Neural crest cell (in vitro differentiated cells): Measurements from ENCODE around the gene BUD23. TPM values are rescaled to one million over a fixed set of nuclear protein-coding genes. Genes with fewer than 3 reads are reported as not detected.
A peak's percentile ranks its signal among the peaks of the same experiment; 100 is the strongest.
"Not testable (repeated sequence)": the region's sequence is repeated elsewhere in the genome, so short reads cannot be mapped to it uniquely, and the experiment has no call there.

Experiments used
- DNase-seq: peaks from one replicate; pipeline ENCODE4 v3.0.0; 2021; ENCODE audit warnings: low read depth, mixed read lengths, low spot score
- H3K27ac Mint-ChIP-seq: one replicate; pipeline ENCODE4 v1.8.0; 2021; ENCODE audit warnings: mild to moderate bottlenecking, mixed read lengths; ENCODE audit not compliant: unreplicated experiment
- H3K27me3 Mint-ChIP-seq: 2 replicates; pipeline ENCODE4 v1.8.0; 2021; ENCODE audit warnings: low read depth, mild to moderate bottlenecking, mixed read lengths
- H3K36me3 Mint-ChIP-seq: 2 replicates; pipeline ENCODE4 v1.8.0; 2021; ENCODE audit warnings: low read depth, mild to moderate bottlenecking, mixed read lengths
- H3K4me1 Mint-ChIP-seq: 2 replicates; pipeline ENCODE4 v1.8.0; 2021; ENCODE audit warnings: mixed read lengths
- H3K4me3 Mint-ChIP-seq: one replicate; pipeline ENCODE4 v1.8.0; 2021; ENCODE audit warnings: mild to moderate bottlenecking, mixed read lengths
- H3K9me3 Mint-ChIP-seq: 2 replicates; pipeline ENCODE4 v1.8.0; 2021; ENCODE audit warnings: mixed read lengths
- CTCF ChIP-seq: fragments of 200-600 bp; sonication (generic); conservative IDR thresholded peaks from 2 replicates; pipeline ENCODE4 v1.5.0; 2021; ENCODE audit warnings: antibody characterized with exemption, mild to moderate bottlenecking
- total RNA-seq: library from RNA; stranded (reverse); gene quantifications from 2 replicates; pipeline ENCODE4 v1.2.1, GENCODE V29; 2021

The BUD23 gene
- total RNA-seq, 1 donor from 2014 or later = 66.9 TPM

GRCh38 chr7:73705551-73705920, 22.1 kb downstream of the BUD23 start:
- Mint-ChIP-seq H3K27ac (no peak overlapping the region), H3K9me3 (no peaks in the 10 kb centered on the region), H3K4me1 (peaks cover 3% of the 10 kb centered on the region), H3K4me3 (no peak overlapping the region), H3K27me3 (no peaks in the 10 kb centered on the region), H3K36me3 (peaks cover 8% of the 10 kb centered on the region)
- no peak for TF ChIP-seq CTCF
- DNase-seq = no peak

GRCh38 chr7:73706126-73707044, 23.0 kb downstream of the BUD23 start:
- Mint-ChIP-seq H3K36me3 (peaks cover 8% of the 10 kb centered on the region), H3K27me3 (no peaks in the 10 kb centered on the region), H3K4me1 (peaks cover 3% of the 10 kb centered on the region), H3K9me3 (no peaks in the 10 kb centered on the region), H3K4me3 (no peak overlapping the region), H3K27ac (no peak overlapping the region)
- no peak for TF ChIP-seq CTCF
- no peak for DNase-seq

DNA sequence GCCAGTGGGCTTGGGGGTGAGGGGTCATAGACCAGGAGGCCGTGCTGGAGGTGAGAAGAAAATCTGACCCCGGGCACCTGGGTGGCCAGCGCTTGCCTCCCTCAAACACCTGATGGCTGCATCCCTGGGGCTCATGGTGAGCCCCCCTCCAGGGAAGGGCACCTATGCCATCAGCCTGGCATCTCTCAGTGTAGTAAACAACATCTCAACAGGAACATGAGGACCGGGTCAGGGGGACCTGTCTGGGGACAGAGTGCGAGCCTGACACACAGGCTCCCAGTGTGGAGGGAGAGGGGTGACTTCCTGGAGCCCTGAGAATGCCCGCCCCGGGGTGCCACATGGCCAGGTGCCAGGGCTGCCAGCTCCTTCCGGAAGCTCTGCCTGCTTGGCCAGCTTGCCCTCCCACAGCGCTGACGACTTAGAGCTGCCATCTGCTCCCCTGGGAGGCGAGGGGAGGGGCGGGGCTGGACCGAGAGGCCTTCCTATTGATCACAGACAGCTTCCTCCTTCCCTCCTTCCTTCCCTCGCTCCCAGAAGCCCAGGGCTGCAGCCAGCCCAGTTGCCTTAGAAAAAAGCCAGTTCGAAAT, 23.7 kb downstream of the BUD23 start:
- no peak for DNase-seq
- Mint-ChIP-seq H3K27me3 (no peaks in the 10 kb centered on the region), H3K4me3 (no peak overlapping the region), H3K36me3 (peaks cover 3% of the 10 kb centered on the region), H3K27ac (no peak overlapping the region), H3K9me3 (no peaks in the 10 kb centered on the region), H3K4me1 (no peaks in the 10 kb centered on the region)
- no peak for TF ChIP-seq CTCF

- no peaks in the 10 kb centered on the region for H3K9me3 Mint-ChIP-seq
- H3K4me1 Mint-ChIP-seq = no peaks in the 10 kb centered on the region
- no peak overlapping the region for H3K4me3 Mint-ChIP-seq
- no peak for DNase-seq
- H3K36me3 Mint-ChIP-seq = no peaks in the 10 kb centered on the region
- H3K27me3 Mint-ChIP-seq = no peaks in the 10 kb centered on the region
- TF ChIP-seq CTCF = no peak
- no peak overlapping the region for H3K27ac Mint-ChIP-seq
Observed at GRCh38 chr7:73708961-73709549, 25.7 kb downstream of the BUD23 start.

DNA sequence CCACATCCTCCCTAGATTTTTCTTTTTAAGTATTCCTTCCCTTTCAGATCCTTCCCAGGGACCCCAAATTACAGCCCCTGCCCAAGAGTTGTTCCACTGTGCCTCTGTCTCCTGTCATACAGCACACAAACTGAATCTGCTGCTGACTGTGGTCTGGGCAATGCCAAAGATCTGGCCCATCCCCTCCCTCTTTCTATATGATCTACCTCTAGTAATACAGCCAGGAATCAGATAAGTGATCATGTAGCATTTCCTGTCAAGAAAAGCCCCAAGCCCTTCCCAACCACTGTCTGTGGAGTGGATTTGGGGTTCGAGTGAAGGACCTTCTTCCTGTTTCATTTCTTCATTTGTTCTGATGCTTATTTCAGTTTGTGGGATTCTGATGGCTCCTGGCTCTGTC, 29.4 kb downstream of the BUD23 start:
- Mint-ChIP-seq H3K27ac (no peak overlapping the region), H3K27me3 (no peaks in the 10 kb centered on the region), H3K9me3 (no peaks in the 10 kb centered on the region), H3K4me3 (peak overlapping the region; percentile 21), H3K4me1 (peaks cover 12% of the 10 kb centered on the region), H3K36me3 (no peaks in the 10 kb centered on the region)
- DNase-seq = no peak
- TF ChIP-seq CTCF = no peak

DNA sequence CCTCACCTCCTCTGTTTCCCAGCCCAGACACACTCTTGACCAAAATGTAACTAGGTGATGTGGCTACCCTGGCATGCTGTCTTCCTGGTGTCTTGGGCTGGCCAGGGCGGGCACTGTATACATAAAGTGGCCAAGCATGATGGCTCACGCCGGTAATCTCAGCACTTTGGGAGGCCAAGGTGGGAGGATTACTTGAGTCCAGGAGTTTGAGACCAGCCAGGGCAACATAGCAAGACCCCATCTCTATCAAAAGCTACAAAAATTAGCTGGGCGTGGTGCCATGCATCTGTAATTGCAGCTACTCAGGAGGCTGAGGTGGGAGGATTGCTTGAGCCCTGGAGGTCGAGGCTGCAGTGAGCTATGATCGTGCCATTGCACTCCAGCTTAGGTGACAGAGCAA, 29.9 kb downstream of the BUD23 start:
- peaks cover 12% of the 10 kb centered on the region for H3K4me1 Mint-ChIP-seq
- not testable (repeated sequence) for H3K27me3 Mint-ChIP-seq, H3K9me3 Mint-ChIP-seq, DNase-seq, H3K36me3 Mint-ChIP-seq, H3K27ac Mint-ChIP-seq, H3K4me3 Mint-ChIP-seq
